Measurements from ENCODE around the gene SFMBT1. TPM values are rescaled to one million over a fixed set of nuclear protein-coding genes. Genes with fewer than 3 reads are reported as not detected.

SFMBT1 gene
- polyA plus RNA-seq, 1 of the 3 experiments (the other 2 are of a cell fraction) = 0.72 TPM

DNA sequence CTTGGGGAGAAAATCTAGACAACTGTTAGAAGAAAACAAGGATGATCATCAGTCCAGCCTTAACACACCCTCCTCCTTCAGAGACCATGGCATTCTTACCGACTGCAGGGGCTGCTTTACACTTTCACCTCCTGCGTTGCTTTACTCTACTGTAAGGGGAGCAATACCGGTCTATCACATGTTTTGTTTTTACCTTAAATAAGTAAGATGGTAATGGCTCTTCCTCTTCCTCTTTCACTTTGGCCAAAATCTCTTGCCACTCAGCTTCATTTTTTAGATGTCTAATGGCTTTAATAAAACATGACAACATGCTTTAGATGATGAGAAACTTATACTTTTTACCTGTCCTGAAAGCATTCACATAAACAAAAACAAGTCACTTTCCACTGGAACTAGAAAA lies 115.1 kb downstream of the SFMBT1 start:
- WGBS (ENCODE audit: low lambda C conversion rate) = 91% methylated on average over 3 of the region's 3 CpGs
- Histone ChIP-seq H3K4me1 (ENCODE audit: control insufficient read depth in 1 of 2, insufficient read depth in 2 of 2, low read depth in 1 of 2, low read length in 1 of 2) (peaks cover 0 to 6% of the 10 kb centered on the region in 2 experiments; a peak in 2 of 4 replicates), H3K9ac (no peak overlapping the region), H3K4me3 (ENCODE audit: low read depth in 2 of 2, low read length in 1 of 2) (no peak overlapping the region), H2AFZ (ENCODE audit: low read depth) (no peak overlapping the region), H3K9me2 (no peaks in the 10 kb centered on the region), H3K79me2 (ENCODE audit: insufficient read depth) (no peaks in the 10 kb centered on the region), H4K20me1 (ENCODE audit: insufficient read depth) (no peaks in the 10 kb centered on the region), H3K27me3 (ENCODE audit: insufficient read depth) (no peaks in the 10 kb centered on the region), H3K4me2 (no peak overlapping the region), H3K36me3 (replicated peaks in 1 of 2; ENCODE audit: control insufficient read depth in 1 of 2, insufficient read depth in 2 of 2, low read length in 1 of 2) (no peaks in the 10 kb centered on the region), H3F3A (replicated peaks; ENCODE audit: insufficient read depth) (no peaks in the 10 kb centered on the region), H3K9me3 (no peaks in the 10 kb centered on the region), H3K27ac (ENCODE audit: low read depth in 2 of 2, low read length in 1 of 2) (no peak overlapping the region)
- DNase-seq = no peak
- CTCF ChIA-PET = interaction anchor here (0.6 to 1.4 kb wide), 4 partner anchors 42 to 97 kb away, joined by 3 read pairs; no protein-coding TSS in a partner anchor
- POLR2A ChIA-PET = interaction anchor here (0.6 kb wide), 1 partner anchor 10 kb away, joined by 3 read pairs; no protein-coding TSS in a partner anchor
- TF ChIP-seq, protein P1, sequence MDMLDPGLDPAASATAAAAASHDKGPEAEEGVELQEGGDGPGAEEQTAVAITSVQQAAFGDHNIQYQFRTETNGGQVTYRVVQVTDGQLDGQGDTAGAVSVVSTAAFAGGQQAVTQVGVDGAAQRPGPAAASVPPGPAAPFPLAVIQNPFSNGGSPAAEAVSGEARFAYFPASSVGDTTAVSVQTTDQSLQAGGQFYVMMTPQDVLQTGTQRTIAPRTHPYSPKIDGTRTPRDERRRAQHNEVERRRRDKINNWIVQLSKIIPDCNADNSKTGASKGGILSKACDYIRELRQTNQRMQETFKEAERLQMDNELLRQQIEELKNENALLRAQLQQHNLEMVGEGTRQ (IDR thresholded peaks at IDR 0.05; ENCODE audit: borderline replicate concordance, low read depth, low read length) = no peak
- TF ChIP-seq, protein P2, sequence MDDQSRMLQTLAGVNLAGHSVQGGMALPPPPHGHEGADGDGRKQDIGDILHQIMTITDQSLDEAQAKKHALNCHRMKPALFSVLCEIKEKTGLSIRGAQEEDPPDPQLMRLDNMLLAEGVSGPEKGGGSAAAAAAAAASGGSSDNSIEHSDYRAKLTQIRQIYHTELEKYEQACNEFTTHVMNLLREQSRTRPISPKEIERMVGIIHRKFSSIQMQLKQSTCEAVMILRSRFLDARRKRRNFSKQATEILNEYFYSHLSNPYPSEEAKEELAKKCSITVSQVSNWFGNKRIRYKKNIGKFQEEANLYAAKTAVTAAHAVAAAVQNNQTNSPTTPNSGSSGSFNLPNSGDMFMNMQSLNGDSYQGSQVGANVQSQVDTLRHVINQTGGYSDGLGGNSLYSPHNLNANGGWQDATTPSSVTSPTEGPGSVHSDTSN (IDR thresholded peaks at IDR 0.05) = no peak
- TF ChIP-seq FOXJ3 (CRISPR knock-in tag; IDR thresholded peaks at IDR 0.05) (no peak), SIN3A (IDR thresholded peaks at IDR 0.05; ENCODE audit: borderline replicate concordance, low read depth, low read length) (no peak), TCF12 (IDR thresholded peaks at IDR 0.05) (no peak), RFX5 (IDR thresholded peaks at IDR 0.05; ENCODE audit: low read length) (no peak), JUND (IDR thresholded peaks at IDR 0.05) (no peak), CHD2 (IDR thresholded peaks at IDR 0.05; ENCODE audit: low read length, partially characterized antibody) (no peak)
- TF ChIP-seq, protein P3, sequence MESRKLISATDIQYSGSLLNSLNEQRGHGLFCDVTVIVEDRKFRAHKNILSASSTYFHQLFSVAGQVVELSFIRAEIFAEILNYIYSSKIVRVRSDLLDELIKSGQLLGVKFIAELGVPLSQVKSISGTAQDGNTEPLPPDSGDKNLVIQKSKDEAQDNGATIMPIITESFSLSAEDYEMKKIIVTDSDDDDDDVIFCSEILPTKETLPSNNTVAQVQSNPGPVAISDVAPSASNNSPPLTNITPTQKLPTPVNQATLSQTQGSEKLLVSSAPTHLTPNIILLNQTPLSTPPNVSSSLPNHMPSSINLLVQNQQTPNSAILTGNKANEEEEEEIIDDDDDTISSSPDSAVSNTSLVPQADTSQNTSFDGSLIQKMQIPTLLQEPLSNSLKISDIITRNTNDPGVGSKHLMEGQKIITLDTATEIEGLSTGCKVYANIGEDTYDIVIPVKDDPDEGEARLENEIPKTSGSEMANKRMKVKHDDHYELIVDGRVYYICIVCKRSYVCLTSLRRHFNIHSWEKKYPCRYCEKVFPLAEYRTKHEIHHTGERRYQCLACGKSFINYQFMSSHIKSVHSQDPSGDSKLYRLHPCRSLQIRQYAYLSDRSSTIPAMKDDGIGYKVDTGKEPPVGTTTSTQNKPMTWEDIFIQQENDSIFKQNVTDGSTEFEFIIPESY (IDR thresholded peaks at IDR 0.05; ENCODE audit: borderline replicate concordance, low read depth) = no peak
- TF ChIP-seq, protein P4, sequence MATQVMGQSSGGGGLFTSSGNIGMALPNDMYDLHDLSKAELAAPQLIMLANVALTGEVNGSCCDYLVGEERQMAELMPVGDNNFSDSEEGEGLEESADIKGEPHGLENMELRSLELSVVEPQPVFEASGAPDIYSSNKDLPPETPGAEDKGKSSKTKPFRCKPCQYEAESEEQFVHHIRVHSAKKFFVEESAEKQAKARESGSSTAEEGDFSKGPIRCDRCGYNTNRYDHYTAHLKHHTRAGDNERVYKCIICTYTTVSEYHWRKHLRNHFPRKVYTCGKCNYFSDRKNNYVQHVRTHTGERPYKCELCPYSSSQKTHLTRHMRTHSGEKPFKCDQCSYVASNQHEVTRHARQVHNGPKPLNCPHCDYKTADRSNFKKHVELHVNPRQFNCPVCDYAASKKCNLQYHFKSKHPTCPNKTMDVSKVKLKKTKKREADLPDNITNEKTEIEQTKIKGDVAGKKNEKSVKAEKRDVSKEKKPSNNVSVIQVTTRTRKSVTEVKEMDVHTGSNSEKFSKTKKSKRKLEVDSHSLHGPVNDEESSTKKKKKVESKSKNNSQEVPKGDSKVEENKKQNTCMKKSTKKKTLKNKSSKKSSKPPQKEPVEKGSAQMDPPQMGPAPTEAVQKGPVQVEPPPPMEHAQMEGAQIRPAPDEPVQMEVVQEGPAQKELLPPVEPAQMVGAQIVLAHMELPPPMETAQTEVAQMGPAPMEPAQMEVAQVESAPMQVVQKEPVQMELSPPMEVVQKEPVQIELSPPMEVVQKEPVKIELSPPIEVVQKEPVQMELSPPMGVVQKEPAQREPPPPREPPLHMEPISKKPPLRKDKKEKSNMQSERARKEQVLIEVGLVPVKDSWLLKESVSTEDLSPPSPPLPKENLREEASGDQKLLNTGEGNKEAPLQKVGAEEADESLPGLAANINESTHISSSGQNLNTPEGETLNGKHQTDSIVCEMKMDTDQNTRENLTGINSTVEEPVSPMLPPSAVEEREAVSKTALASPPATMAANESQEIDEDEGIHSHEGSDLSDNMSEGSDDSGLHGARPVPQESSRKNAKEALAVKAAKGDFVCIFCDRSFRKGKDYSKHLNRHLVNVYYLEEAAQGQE (IDR thresholded peaks at IDR 0.05; ENCODE audit: low read depth, low read length) = no peak
- TF ChIP-seq, protein P5, sequence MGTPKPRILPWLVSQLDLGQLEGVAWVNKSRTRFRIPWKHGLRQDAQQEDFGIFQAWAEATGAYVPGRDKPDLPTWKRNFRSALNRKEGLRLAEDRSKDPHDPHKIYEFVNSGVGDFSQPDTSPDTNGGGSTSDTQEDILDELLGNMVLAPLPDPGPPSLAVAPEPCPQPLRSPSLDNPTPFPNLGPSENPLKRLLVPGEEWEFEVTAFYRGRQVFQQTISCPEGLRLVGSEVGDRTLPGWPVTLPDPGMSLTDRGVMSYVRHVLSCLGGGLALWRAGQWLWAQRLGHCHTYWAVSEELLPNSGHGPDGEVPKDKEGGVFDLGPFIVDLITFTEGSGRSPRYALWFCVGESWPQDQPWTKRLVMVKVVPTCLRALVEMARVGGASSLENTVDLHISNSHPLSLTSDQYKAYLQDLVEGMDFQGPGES (IDR thresholded peaks at IDR 0.05; ENCODE audit: low read depth, low read length) = no peak
